ENCODE results near the gene CPSF7.
"Not testable (repeated sequence)": the region's sequence is repeated elsewhere in the genome, so short reads cannot be mapped to it uniquely, and the experiment has no call there.

The CPSF7 gene

DNA sequence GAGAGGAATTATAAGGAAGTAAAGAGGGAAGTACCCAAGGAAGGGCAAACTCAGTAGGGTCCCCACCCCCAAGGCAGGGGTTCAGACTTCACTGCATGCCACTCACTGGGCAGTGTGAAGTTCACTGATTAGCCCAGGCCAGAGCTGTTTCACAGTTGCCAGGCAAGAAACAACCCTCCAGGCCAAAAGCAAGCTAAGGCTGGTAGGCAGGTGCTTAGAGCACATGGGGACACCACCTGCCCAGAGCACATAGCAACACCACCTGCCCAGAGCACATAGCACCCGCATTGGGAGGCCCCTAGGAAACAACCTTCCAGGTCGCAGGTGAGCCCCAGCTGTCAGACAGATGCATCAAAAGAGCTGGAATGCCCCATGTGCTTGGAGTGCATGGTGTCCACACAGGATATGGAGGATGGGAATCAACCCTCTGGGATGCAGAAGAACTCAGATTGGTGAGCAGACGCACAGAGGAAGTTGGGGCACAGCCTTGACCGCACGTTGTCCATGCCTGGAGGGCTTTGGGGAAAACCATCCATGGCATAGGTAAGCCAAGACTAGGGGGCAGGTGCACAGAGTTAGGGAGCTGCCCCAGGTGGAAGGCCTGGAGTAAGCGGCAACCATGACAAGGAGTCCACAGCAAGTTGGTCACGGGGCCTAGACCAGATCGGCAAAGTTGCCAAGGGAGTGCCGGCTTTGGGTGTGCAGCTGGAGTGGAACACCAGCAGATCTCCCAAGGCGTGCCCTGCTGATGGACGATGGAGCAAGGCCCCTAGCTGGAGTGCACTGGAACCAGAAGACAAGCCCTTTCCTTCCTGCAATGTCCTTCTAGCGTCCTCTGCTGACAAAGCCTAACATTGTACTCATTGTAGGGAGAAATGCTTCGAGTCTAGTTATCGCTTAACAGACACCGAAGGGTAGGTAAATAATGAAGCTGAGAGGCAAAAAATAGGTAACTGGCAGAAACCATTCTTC lies 45.2 kb downstream of the CPSF7 start:
- no peaks in the 10 kb centered on the region for H3K36me3 ChIP-seq (ENCODE audit: insufficient read depth, low read length)
- no peak overlapping the region for H2AFZ ChIP-seq (ENCODE audit: low read length, unreplicated experiment)
- H3K4me1 ChIP-seq (ENCODE audit: control insufficient read depth, insufficient read depth, low read length, unreplicated experiment) = no peaks in the 10 kb centered on the region
- H3K27me3 ChIP-seq (ENCODE audit: insufficient read depth, low read length) = no peaks in the 10 kb centered on the region
- H3K27ac ChIP-seq (ENCODE audit: low read depth, low read length) = no peak overlapping the region
- no peaks in the 10 kb centered on the region for H3K79me2 ChIP-seq (ENCODE audit: control insufficient read depth, insufficient read depth, low read length, unreplicated experiment)
- H3K4me3 ChIP-seq (ENCODE audit: low read depth, low read length) = no peak overlapping the region

DNA sequence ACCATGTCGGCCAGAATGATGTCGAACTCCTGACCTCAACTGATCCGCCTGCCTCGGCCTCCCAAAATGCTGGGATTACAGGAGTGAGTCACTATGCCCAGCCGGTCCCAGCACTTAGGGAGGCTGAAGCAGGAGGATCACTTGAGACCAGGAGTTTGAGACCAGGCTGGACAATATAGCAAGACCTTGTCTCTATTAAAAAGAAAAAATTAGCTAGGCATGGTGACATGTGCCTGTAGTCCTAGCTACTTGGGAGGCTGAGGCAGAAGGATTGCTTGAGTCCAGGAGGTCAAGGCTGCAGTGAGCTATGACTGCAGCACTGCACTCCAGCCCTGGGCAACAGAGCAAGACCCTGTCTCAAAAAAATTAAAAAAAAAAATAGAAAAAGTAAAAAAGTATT lies 45.9 kb downstream of the CPSF7 start:
- not testable (repeated sequence) for H3K79me2 ChIP-seq (ENCODE audit: control insufficient read depth, insufficient read depth, low read length, unreplicated experiment); H3K27ac ChIP-seq (ENCODE audit: low read depth, low read length); H3K27me3 ChIP-seq (ENCODE audit: insufficient read depth, low read length); H3K4me1 ChIP-seq (ENCODE audit: control insufficient read depth, insufficient read depth, low read length, unreplicated experiment); H3K36me3 ChIP-seq (ENCODE audit: insufficient read depth, low read length); H3K4me3 ChIP-seq (ENCODE audit: low read depth, low read length); H2AFZ ChIP-seq (ENCODE audit: low read length, unreplicated experiment)

DNA sequence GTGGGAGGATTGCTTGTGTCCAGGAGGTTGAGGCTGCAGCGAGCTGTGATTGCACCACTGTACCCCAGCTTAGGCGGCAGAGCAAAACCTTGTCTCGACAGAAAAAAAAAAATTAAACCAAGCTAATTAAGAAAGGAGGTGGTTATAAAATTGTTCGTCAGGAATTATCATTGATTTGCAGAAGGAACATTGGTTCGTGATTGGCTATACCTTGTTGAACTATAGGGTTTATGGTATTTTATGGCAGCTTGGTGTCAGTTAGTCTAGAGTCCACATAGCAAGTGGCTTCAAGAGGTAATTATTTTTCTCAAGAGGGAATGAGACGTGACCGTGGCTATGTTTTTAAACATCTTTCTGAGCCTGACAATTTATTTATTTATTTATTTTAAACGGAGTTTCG lies 48.9 kb downstream of the CPSF7 start:
- Histone ChIP-seq H3K79me2 (ENCODE audit: control insufficient read depth, insufficient read depth, low read length, unreplicated experiment) (no peaks in the 10 kb centered on the region), H3K27ac (ENCODE audit: low read depth, low read length) (no peak overlapping the region), H3K27me3 (ENCODE audit: insufficient read depth, low read length) (no peaks in the 10 kb centered on the region), H2AFZ (ENCODE audit: low read length, unreplicated experiment) (no peak overlapping the region), H3K36me3 (ENCODE audit: insufficient read depth, low read length) (0 out of 2 replicates have a peak, but pooled peaks cover under 1% of the 10 kb centered on the region), H3K4me3 (ENCODE audit: low read depth, low read length) (no peak overlapping the region), H3K4me1 (ENCODE audit: control insufficient read depth, insufficient read depth, low read length, unreplicated experiment) (peaks cover 19% of the 10 kb centered on the region)

DNA sequence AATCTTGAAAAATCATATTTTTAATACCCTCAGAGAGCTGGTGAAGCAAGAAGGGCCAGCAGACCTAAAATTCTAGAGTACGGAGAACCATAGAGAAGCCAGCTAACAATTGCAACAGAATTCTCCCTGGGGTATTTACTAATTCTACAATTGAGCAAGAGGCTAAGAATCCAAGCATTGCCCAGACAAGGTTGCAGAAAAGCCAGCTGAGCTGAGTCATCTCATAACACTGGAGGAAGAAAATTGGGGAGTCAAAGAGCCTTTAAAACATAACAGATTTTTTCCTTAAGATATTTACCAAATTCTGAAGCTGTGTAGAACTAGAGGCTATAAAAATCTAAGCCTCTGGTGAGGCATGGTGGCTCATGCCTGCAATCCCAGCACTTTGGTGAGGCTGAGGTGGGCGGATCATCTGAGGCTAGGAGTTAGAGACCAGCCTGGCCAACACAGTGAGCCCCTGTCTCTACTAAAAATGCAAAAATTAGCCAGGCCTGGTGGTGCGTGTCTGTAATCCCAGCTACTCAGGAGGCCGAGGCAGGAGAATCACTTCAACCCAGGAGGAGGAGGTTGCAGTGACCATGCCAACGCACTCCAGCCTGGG lies 51.0 kb downstream of the CPSF7 start:
- H3K27me3 ChIP-seq (ENCODE audit: insufficient read depth, low read length) = no peaks in the 10 kb centered on the region
- peaks cover 19% of the 10 kb centered on the region for H3K4me1 ChIP-seq (ENCODE audit: control insufficient read depth, insufficient read depth, low read length, unreplicated experiment)
- H3K36me3 ChIP-seq (ENCODE audit: insufficient read depth, low read length) = peaks cover 14% of the 10 kb centered on the region
- H3K79me2 ChIP-seq (ENCODE audit: control insufficient read depth, insufficient read depth, low read length, unreplicated experiment) = no peaks in the 10 kb centered on the region
- H3K27ac ChIP-seq (ENCODE audit: low read depth, low read length) = peak overlapping the region; percentile 97
- H3K4me3 ChIP-seq (ENCODE audit: low read depth, low read length) = peak overlapping the region; percentile 42; the same call in 1 of the 2 replicates
- H2AFZ ChIP-seq (ENCODE audit: low read length, unreplicated experiment) = no peak overlapping the region

DNA sequence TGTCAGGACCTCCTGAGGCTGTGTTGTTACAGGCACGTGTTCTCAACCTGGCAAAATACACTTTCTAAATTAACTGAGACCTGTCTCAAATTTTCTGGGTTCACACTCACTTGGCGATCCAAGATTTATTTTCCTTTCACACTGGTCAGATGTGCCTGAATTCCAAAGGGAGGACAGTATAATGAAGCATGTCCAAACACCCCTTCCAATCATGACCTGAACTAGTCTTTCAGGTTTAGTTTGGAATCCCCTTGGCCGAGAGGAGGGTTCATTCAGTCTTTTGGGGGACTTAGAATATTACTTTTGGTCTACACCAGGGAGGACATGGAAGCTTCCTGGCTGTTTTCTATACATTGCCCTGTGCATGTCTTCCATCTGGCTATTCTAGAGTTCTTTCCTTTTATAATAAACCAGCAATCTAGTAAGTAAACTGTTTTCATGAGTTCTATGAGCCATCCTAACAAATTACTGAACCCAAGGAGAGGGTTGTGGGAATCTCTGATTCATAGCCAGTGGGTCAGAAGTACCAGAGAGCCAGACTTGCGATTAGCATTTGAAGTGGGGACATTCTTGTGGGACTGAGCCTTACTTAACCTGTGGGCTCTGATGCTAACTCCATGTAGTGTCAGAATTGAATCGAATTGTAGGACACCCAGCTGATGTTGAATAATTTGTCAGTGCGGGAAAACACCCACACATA lies 52.2 kb downstream of the CPSF7 start:
- Histone ChIP-seq H3K79me2 (ENCODE audit: control insufficient read depth, insufficient read depth, low read length, unreplicated experiment) (no peaks in the 10 kb centered on the region), H3K27ac (ENCODE audit: low read depth, low read length) (peak overlapping the region; percentile 97), H3K27me3 (ENCODE audit: insufficient read depth, low read length) (no peaks in the 10 kb centered on the region), H3K4me1 (ENCODE audit: control insufficient read depth, insufficient read depth, low read length, unreplicated experiment) (peaks cover 19% of the 10 kb centered on the region), H2AFZ (ENCODE audit: low read length, unreplicated experiment) (no peak overlapping the region), H3K36me3 (ENCODE audit: insufficient read depth, low read length) (peaks cover 20% of the 10 kb centered on the region), H3K4me3 (ENCODE audit: low read depth, low read length) (no peak overlapping the region)

DNA sequence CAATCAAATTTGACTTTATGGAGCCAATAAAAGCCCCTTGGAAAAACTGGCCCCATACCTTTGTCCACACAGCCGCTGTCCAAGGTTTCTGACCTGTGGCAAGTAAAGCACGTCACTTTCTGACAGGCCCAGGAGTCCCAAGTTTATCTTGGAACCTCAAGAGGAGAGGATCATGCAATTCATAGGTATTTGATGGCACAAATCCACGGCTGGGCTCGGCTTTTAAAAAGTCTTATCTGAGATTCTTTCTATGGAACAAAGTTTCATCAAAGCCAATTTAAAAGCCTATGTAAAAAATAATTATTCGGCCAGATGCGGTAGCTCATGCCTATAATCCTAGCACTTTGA lies 54.0 kb downstream of the CPSF7 start:
- peaks cover 30% of the 10 kb centered on the region for H3K36me3 ChIP-seq (ENCODE audit: insufficient read depth, low read length)
- no peak overlapping the region for H2AFZ ChIP-seq (ENCODE audit: low read length, unreplicated experiment)
- H3K4me3 ChIP-seq (ENCODE audit: low read depth, low read length) = no peak overlapping the region
- no peaks in the 10 kb centered on the region for H3K27me3 ChIP-seq (ENCODE audit: insufficient read depth, low read length)
- H3K27ac ChIP-seq (ENCODE audit: low read depth, low read length) = no peak overlapping the region
- no peaks in the 10 kb centered on the region for H3K79me2 ChIP-seq (ENCODE audit: control insufficient read depth, insufficient read depth, low read length, unreplicated experiment)
- peaks cover 19% of the 10 kb centered on the region for H3K4me1 ChIP-seq (ENCODE audit: control insufficient read depth, insufficient read depth, low read length, unreplicated experiment)

DNA sequence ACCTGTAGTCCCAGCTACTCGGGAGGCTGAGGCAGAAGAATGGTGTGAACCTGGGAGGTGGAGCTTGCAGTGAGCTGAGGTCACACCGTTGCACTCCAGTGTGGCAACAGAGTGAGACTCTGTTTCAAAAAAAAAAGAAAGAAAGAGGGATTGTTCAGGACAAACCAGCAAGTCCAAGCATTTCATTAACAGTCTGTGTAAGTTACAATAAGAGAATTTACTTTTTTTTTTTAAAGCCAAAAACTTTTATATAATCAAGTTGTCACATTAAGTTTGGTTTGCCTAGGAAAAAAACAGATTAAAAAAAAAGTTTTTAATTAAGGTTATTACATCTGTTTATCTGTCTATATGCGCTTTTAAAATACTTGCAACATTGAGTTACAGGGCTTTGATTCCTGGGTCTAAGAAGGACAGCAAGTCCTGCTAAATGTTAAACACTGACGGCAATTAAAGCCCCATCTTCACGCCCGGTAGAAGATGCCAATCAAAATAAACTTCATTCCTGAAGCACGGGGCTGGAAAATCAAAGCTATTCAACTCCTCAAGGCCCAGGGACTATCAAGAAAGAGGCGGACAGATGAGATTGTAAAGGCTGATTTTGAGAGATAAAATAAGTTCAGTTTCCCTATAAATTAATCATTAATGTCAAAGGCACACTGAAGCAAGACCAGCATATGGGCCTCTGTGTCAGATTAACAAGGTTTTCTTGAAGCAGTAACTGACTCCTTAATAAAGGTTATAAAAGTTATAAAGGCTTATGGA lies 56.9 kb downstream of the CPSF7 start:
- Histone ChIP-seq H3K27me3 (ENCODE audit: insufficient read depth, low read length) (no peaks in the 10 kb centered on the region), H3K4me3 (ENCODE audit: low read depth, low read length) (no peak overlapping the region), H3K36me3 (ENCODE audit: insufficient read depth, low read length) (peaks cover 42% of the 10 kb centered on the region), H3K27ac (ENCODE audit: low read depth, low read length) (no peak overlapping the region), H3K79me2 (ENCODE audit: control insufficient read depth, insufficient read depth, low read length, unreplicated experiment) (no peaks in the 10 kb centered on the region), H2AFZ (ENCODE audit: low read length, unreplicated experiment) (no peak overlapping the region), H3K4me1 (ENCODE audit: control insufficient read depth, insufficient read depth, low read length, unreplicated experiment) (peaks cover 25% of the 10 kb centered on the region)

DNA sequence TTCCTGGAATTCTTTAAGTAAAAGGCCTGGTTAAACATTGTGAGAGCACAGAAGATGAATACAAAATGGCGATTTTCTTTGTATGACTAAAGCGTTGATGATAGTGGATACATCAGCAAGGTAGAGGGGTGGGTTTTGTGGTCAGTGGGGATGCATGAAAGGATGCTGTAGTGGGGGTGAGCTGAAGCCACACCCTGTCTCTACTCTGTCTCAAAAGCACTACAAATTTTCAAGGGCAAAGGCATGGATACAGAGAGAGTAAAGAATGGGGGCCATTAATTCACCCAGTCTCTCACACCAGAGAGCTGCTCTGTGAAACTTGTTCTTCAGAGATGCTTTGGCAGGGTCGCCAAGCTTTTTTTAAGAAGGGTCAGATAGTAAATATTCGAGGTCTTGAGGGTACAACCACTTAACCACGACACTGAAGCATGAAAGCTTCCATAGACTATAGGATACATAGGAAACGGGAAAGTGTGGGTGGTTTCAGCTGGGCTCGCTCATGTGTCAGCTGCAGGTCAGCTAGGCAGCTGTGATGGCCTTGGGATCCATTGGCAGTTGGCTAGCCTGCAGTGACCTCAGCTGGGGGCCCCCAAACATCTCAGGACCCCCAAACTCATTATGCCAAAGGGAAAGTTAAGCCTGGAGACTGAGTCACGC lies 59.3 kb downstream of the CPSF7 start:
- no peak overlapping the region for H2AFZ ChIP-seq (ENCODE audit: low read length, unreplicated experiment)
- peaks cover 32% of the 10 kb centered on the region for H3K4me1 ChIP-seq (ENCODE audit: control insufficient read depth, insufficient read depth, low read length, unreplicated experiment)
- H3K79me2 ChIP-seq (ENCODE audit: control insufficient read depth, insufficient read depth, low read length, unreplicated experiment) = no peaks in the 10 kb centered on the region
- no peaks in the 10 kb centered on the region for H3K27me3 ChIP-seq (ENCODE audit: insufficient read depth, low read length)
- H3K27ac ChIP-seq (ENCODE audit: low read depth, low read length) = peak overlapping the region; percentile 94
- no peak overlapping the region for H3K4me3 ChIP-seq (ENCODE audit: low read depth, low read length)
- H3K36me3 ChIP-seq (ENCODE audit: insufficient read depth, low read length) = peaks cover 46% of the 10 kb centered on the region

DNA sequence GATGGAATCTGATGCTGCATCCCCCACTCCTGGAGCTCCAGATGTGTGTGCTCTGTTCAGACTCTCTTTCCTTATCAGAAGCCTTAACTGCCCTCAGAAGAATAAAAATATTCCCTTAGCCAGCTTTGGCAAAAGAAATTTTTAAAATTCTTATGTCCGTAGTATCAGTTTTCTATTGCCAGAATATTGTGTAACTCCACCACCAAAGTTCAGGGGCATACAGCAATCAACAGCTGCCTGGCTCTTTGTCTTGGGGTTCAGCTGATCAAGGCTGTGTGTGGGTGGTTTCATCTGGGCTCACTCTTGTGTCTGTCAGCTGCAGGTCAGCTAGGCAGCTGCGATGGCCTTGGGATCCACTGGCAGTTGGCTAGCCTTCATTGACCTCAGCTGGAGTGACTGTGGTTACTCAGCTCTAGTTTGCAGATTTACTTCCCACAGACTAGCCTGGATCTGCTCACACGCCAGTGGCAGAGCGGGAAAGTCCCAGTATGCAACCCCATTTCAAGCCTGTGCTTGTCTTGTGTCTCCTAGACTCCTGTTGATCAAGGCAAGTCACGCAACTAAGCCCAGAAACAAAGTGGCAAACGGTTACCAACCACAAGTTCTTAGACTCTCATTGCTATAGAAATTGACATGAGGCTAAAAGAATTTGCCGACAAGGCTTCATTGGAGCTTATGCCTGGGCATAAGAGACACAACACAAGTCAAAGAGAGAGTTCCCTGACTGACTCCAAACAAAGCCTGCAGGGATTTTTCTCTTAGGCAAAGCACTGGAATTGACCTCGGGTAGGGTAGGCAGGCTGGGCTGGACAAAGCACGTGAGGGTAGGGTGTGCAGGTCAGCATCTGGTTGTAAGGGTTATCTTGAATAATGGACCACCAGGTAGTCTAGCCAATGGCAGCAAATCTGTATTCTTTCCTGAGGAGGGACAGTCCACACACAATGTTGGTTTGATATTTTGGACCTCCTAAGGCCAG lies 60.1 kb downstream of the CPSF7 start:
- H3K4me1 ChIP-seq (ENCODE audit: control insufficient read depth, insufficient read depth, low read length, unreplicated experiment) = peaks cover 33% of the 10 kb centered on the region
- H3K36me3 ChIP-seq (ENCODE audit: insufficient read depth, low read length) = peaks cover 39% of the 10 kb centered on the region
- H3K4me3 ChIP-seq (ENCODE audit: low read depth, low read length) = no peak overlapping the region
- H2AFZ ChIP-seq (ENCODE audit: low read length, unreplicated experiment) = no peak overlapping the region
- no peaks in the 10 kb centered on the region for H3K79me2 ChIP-seq (ENCODE audit: control insufficient read depth, insufficient read depth, low read length, unreplicated experiment)
- no peaks in the 10 kb centered on the region for H3K27me3 ChIP-seq (ENCODE audit: insufficient read depth, low read length)
- H3K27ac ChIP-seq (ENCODE audit: low read depth, low read length) = peak overlapping the region; percentile 94

Measured in ACC112 (cell line).